HG03060 (cell line): ENCODE measurements around the gene FCRL6.
A peak's percentile ranks its signal among the peaks of the same experiment; 100 is the strongest.

Experiments
- ATAC-seq: cut with Tn5 transposase; IDR thresholded peaks from one replicate; pipeline ENCODE4 v1.9.1; 2021; ENCODE audit warnings: low read depth, moderate number of reproducible peaks; ENCODE audit not compliant: unreplicated experiment

FCRL6 gene, protein sequence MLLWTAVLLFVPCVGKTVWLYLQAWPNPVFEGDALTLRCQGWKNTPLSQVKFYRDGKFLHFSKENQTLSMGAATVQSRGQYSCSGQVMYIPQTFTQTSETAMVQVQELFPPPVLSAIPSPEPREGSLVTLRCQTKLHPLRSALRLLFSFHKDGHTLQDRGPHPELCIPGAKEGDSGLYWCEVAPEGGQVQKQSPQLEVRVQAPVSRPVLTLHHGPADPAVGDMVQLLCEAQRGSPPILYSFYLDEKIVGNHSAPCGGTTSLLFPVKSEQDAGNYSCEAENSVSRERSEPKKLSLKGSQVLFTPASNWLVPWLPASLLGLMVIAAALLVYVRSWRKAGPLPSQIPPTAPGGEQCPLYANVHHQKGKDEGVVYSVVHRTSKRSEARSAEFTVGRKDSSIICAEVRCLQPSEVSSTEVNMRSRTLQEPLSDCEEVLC

GRCh38 chr1:159802111-159802510, at the start of gene FCRL6:
TSS of gene FCRL6 (plus strand) at chr1:159802360. CDS start at chr1:159802425, 65 bp downstream.
- no peak for ATAC-seq

- no peak for ATAC-seq
Observed at GRCh38 chr1:159753386-159753785, 48.8 kb upstream of the FCRL6 start.

DNA sequence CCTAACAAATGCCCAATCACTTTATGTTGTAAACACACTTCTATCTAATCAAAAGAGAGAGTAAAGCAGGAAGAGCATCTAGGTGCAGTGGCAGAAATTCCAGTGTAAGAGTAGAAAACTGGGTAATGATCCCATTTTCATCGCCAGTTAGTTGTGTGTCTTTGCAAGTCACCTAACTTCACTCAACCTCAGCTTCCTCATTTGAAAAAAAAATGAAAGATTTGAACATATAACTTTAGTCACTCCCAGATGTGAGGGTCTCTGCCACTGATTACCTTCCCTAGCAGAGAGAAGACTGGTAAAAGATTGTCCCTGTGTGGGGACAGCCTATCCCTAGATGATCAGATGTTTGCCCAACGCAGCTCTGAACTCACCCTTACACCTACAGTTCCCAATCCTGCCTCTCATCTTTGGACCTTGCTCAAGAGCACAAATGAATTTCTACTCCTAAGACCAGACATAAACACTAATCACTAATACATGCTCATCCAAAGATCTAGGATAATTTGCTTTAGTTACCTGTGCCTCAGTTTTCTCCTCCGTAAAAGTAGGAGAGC, 46.6 kb upstream of the FCRL6 start:
- no peak for ATAC-seq

DNA sequence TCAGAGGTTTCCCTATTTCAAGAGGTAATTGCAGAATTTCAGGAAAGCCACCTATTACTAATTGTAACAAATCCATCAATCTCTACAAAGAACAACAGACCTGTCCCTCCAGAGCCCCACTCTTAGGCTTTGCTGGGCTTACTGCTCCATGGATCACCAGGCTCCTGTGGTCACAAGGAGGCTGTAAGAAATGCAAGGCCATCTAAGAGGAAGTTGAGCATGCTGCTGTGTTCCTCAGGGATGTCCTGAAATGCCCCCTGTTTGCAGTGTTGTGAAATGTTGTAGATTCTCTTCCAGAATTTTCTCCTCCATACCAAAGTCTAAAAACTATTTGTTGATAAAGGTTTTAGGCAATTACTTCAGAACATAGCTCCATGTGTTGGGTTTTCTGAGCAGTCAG, 45.8 kb upstream of the FCRL6 start:
- no peak for ATAC-seq

GRCh38 chr1:159763686-159764085, 38.5 kb upstream of the FCRL6 start:
- ATAC-seq = no peak

GRCh38 chr1:159765806-159766205, 36.4 kb upstream of the FCRL6 start:
- ATAC-seq = no peak

DNA sequence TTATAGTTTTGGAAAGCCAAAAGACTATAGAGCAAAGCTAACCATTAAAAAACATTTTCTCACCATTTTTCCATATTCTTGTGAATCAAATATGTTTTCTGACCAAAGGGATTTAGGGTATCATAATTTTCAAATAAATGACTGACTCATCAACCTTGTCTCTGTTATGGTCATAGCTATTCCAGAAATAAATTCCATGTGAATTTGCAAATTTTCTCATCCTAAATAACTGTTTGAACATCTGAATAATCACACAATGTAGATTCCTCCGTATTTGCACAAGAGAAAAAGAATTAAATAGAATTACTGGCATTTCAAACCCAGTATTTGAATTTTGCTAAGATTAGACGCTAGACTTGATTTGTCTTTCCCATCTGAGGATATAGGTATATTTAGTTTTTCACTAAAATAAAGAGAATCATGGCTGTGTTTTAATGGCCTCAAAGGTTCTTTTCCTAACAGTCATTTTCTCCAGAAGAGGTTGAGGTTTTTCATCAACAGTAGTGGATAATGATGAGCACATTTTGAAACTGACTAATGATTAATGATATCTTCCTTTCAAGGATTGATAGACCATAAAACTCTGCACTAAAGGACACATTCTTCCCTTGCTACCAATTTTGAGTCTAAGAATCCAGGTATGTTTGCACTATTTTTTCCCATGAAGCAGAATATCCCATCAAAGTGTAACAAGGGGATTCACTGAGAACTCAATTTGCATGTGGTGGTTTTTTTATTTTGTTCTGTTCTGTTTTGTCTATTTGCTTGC, 30.8 kb upstream of the FCRL6 start:
- ATAC-seq = no peak

DNA sequence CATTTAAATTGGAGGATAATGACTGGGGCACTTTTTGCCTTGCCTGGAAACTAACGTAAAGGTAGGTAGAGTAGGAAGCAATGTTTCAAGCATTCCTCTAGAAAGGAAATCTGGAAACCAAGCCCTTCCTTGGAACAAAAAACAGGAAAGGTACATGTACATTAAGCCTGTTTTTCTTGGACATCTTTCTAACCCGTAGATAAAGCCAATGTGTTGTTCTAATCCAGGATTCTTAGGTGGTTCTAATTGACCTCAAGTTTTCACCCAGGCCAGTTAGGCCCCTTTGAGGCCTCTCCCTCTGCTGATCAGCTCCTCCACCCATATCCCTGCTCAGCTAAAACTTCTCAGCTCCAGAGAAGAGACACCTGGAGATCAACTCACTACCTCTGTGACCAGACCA, 27.7 kb upstream of the FCRL6 start:
- no peak for ATAC-seq

- no peak for ATAC-seq
Observed at GRCh38 chr1:159775716-159776115, 26.4 kb upstream of the FCRL6 start.

GRCh38 chr1:159778266-159778665, 23.9 kb upstream of the FCRL6 start:
- ATAC-seq = no peak

GRCh38 chr1:159779403-159779851, 22.7 kb upstream of the FCRL6 start:
- no peak for ATAC-seq

DNA sequence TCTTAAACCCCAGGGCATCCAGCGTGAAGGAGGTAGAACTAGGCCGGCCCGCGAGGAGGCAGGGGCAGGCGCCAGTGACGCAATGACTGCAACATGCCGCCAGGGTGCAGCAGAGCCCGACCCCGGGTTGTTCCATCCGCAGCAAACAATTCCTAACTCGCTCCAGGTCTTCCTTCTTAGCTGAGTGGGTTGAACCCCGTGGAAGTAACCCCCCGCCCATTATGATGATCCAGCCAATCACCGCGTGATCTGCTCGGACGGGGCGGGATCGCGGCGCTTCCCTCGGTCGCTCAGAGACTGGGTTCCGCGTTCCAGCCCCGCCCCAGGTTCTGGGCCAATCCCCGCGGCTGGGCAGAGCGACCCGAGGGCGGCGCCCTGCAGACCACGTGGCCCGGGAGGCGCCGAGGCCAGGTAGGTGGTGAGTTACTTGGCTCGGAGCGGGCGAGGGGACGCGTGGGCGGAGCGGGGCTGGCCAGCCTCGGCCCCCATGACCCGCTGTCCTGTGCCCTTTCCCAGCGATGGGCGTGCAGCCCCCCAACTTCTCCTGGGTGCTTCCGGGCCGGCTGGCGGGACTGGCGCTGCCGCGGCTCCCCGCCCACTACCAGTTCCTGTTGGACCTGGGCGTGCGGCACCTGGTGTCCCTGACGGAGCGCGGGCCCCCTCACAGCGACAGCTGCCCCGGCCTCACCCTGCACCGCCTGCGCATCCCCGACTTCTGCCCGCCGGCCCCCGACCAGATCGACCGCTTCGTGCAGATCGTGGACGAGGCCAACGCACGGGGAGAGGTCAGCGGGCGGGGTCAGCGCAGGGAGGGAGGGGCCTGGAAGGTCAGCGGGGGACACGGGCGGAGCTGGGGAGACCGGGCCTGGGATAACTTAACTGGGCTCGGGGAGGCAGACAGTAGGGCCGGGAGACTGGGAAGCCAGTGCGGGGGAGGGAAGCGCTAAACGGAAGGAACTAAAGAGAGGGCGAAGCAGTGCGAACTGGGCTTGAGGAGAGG, 21.3 kb upstream of the FCRL6 start, which contains the start of gene DUSP23:
Gene DUSP23 (plus strand): TSS at position 380 of the 1,000 bp plus-strand sequence. CDS start 139 bp downstream, at position 519.
- ATAC-seq = peak; percentile 90

GRCh38 chr1:159781992-159782391, 20.2 kb upstream of the FCRL6 start:
- no peak for ATAC-seq

GRCh38 chr1:159783724-159784123, 18.4 kb upstream of the FCRL6 start:
- no peak for ATAC-seq

DNA sequence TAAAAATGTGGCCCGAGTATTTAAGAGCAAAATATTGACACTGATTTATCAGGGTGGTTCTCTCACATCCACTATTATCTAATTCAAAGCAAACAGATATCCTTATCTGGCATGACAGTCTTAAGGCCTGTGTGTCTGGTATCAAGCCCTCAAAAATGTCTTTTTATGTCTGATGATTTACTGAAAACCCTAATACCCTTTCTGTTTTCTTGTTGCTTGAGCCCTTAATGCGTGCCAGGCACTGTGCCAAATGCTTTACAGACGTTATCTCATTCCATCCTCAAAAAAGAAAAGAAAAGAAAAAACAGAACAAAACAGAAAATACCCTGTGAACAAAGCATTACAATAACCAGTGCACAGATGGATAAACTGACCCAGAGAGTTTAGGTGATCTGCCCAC, 15.7 kb upstream of the FCRL6 start:
- ATAC-seq = no peak

DNA sequence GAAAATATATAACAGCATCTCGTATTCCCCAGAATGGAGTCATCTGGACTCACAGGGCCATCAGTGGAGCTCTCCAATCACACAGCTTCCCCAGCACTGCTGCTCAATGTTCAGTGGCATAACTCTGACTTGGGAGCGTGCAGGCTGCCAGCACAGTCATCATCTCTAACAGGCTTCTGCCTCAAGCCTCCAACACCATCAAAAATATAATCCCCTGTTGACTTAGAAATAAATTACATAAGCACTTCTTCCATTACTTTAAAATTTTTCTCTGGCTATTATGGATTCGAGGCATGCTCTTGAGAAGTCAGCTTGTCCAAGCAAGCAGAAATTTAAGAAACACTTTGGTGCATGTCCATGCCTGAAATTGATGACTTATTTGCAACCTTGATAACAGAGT, 15.2 kb upstream of the FCRL6 start:
- no peak for ATAC-seq

GRCh38 chr1:159790237-159790917, 11.8 kb upstream of the FCRL6 start:
- no peak for ATAC-seq

GRCh38 chr1:159791031-159791430, 11.1 kb upstream of the FCRL6 start:
- no peak for ATAC-seq

GRCh38 chr1:159791461-159791860, 10.7 kb upstream of the FCRL6 start:
- ATAC-seq = no peak
